T-cell (primary cell): ENCODE results near the gene HOXA9. TPM values are rescaled to one million over a fixed set of nuclear protein-coding genes. Genes with fewer than 3 reads are reported as not detected.

Experiments
- ATAC-seq, 4 experiments: fragments of 200-7000 bp in 3 of 4; fragments of 150-1000 bp in 1 of 4; cut with Tn5 transposase; replicated peaks in 1 of 4; 1 replicate in 3 of 4; 2 replicates in 1 of 4; pipeline ENCODE4 v1.10.0; 2021; ENCODE audit warnings: moderate library complexity in 3 of 4, mild to moderate bottlenecking in 2 of 4, moderate number of reproducible peaks in 1 of 4
- CTCF ChIA-PET, 2 donors: fragments of 300-600 bp; sonication (Branson Sonifier 250); formaldehyde crosslinking; loops; one replicate each; lab custom pipeline; 2022; ENCODE audit warnings: antibody characterized with exemption in 2 of 2; lab: Charles Lee
- POLR2A ChIA-PET, 2 donors: fragments of 300-600 bp; sonication (Branson Sonifier 250); formaldehyde crosslinking; loops; one replicate each; lab custom pipeline; 2022; ENCODE audit warnings: antibody characterized with exemption in 2 of 2; lab: Charles Lee
- DNase-seq, 35 experiments: peaks; one replicate each; pipeline versions ENCODE4 v3.0.0 to v3.0.0-alpha.2; 2013 to 2023
- H3K27ac ChIP-seq: one replicate; pipeline ENCODE4 v1.5.1; 2013; ENCODE audit warnings: low read length
- H3K27me3 ChIP-seq, 2 experiments: replicated peaks in 1 of 2; 1 replicate in 1 of 2; 2 replicates in 1 of 2; pipeline versions ENCODE4 v1.6.1 to v1.7.0; 2013; ENCODE audit warnings: low read length in 1 of 2, mixed read lengths in 1 of 2; ENCODE audit not compliant: control insufficient read depth in 2 of 2, insufficient read depth in 2 of 2; ENCODE audit errors: extremely low read depth in 1 of 2
- H3K36me3 ChIP-seq, 2 donors: 1 replicate in 1 of 2; 2 replicates in 1 of 2; pipeline versions ENCODE4 v1.6.1 to v1.7.0; 2013; ENCODE audit warnings: low read length in 1 of 2; ENCODE audit not compliant: control insufficient read depth in 2 of 2, insufficient read depth in 1 of 2; ENCODE audit errors: extremely low read depth in 1 of 2
- H3K4me1 ChIP-seq, 2 experiments: 1 replicate in 1 of 2; 2 replicates in 1 of 2; pipeline versions ENCODE4 v1.6.1 to v1.7.0; 2013; ENCODE audit warnings: low read length in 2 of 2, mixed read lengths in 1 of 2; ENCODE audit not compliant: insufficient read depth in 2 of 2, control insufficient read depth in 1 of 2; ENCODE audit errors: extremely low read depth in 1 of 2
- H3K4me3 ChIP-seq, 2 donors: 1 replicate in 1 of 2; 2 replicates in 1 of 2; pipeline versions ENCODE4 v1.5.1 to v1.7.0; 2013; ENCODE audit warnings: mild to moderate bottlenecking in 2 of 2, low read length in 1 of 2, moderate library complexity in 1 of 2; ENCODE audit not compliant: control insufficient read depth in 1 of 2; ENCODE audit errors: extremely low read depth in 1 of 2
- H3K9me3 ChIP-seq: 2 replicates; pipeline ENCODE4 v1.7.0; 2013
- H3K27ac Mint-ChIP-seq, 2 donors: one replicate each; pipeline ENCODE4 v1.8.0; 2020 to 2021; ENCODE audit warnings: mild to moderate bottlenecking in 2 of 2, mixed read lengths in 2 of 2
- H3K27me3 Mint-ChIP-seq, 2 donors: one replicate each; pipeline ENCODE4 v1.8.0; 2021 to 2022; ENCODE audit warnings: mixed read lengths in 2 of 2
- H3K36me3 Mint-ChIP-seq: one replicate; pipeline ENCODE4 v1.8.0; 2021; ENCODE audit warnings: mixed read lengths
- H3K4me1 Mint-ChIP-seq, 3 donors: one replicate each; pipeline ENCODE4 v1.8.0; 2020 to 2022; ENCODE audit warnings: mixed read lengths in 3 of 3, mild to moderate bottlenecking in 1 of 3
- H3K4me3 Mint-ChIP-seq, 3 donors: one replicate each; pipeline ENCODE4 v1.8.0; 2020 to 2022; ENCODE audit warnings: mild to moderate bottlenecking in 3 of 3, mixed read lengths in 3 of 3, moderate library complexity in 3 of 3
- H3K9me3 Mint-ChIP-seq, 3 donors: one replicate each; pipeline ENCODE4 v1.8.0; 2020 to 2022; ENCODE audit warnings: mixed read lengths in 3 of 3
- WGBS: methylation state at CpG from one replicate; pipeline ENCODE4 v1.1.5; 2013; ENCODE audit warnings: missing lambda C conversion rate; ENCODE audit not compliant: insufficient coverage; 5-methylcytosine and 5-hydroxymethylcytosine counted together
- total RNA-seq, 35 experiments: library from RNA in 6 of 35; stranded (reverse) in 6 of 35; fragments of 120-200 nt in 1 of 35; gene quantifications; one replicate each; pipeline versions ENCODE4 v1.2.1 to v1.2.4 and lab custom pipeline; 2013 to 2026

HOXA9 gene
- total RNA-seq, result under 1 TPM; 0.57 to 0.95 (median 0.79) TPM
- total RNA-seq (2013), result 0.17 TPM
- total RNA-seq (lab: John Stamatoyannopoulos, UW), result 0 to 1.2 (median 0.28) reads per million in 29 experiments

DNA sequence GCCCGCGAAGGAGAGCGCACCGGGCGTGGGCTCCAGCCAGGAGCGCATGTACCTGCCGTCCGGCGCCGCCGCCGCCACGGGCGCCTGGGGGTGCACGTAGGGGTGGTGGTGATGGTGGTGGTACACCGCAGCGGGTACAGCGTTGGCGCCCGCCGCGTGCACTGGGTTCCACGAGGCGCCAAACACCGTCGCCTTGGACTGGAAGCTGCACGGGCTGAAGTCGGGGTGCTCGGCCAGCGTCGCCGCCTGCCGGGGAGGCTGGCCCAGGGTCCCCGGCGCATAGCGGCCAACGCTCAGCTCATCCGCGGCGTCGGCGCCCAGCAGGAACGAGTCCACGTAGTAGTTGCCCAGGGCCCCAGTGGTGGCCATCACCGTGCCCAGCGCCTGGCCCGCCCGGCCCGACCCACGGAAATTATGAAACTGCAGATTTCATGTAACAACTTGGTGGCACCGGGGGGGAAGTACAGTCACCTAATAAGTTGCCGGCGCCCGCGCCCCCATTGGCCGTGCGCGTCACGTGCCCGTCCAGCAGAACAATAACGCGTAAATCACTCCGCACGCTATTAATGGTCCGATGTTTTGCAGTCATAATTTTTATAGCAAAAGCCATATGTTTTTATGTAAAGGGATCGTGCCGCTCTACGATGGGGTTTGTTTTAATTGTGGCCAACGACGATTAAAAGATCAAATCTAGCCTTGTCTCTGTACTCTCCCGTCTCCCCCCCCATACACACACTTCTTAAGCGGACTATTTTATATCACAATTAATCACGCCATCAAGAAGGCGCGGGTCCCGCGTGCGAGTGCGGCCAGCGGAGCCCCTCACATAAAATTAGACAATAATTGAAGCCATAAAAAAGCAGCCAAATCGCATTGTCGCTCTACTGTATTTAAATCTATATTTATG lies at the start of gene HOXA9:
TSS of gene HOXA9 (minus strand) at position 449 of the 907 bp plus-strand sequence. CDS start at position 369, 80 bp downstream.
- 3% methylated on average over 51 of the region's 82 CpGs for WGBS
- no peaks in the 10 kb centered on the region for H3K9me3 ChIP-seq
- ChIA-PET POLR2A (interaction anchor here in 1 of 2 donors (0.6 kb wide), 1 partner anchor 895 kb away, joined by 4 read pairs; no protein-coding TSS in a partner anchor), CTCF (interaction anchor here in 1 of 2 donors (0.6 to 1.1 kb wide), 2 partner anchors 15 to 926 kb away, joined by 3 to 5 read pairs; no protein-coding TSS in a partner anchor)
- H3K4me3 ChIP-seq, result peak within 1 kb of the TSS; percentile 5 to 65
- peak within 1 kb of the TSS; percentile 48 to 78 for H3K27ac Mint-ChIP-seq
- H3K27ac ChIP-seq, result no peak within 1 kb of the TSS
- no peaks in the 10 kb centered on the region for H3K9me3 Mint-ChIP-seq
- H3K4me1 Mint-ChIP-seq, result peaks cover 26 to 32% (median 27%) of the 10 kb centered on the region in 3 donors
- no peaks in the 10 kb centered on the region for H3K36me3 Mint-ChIP-seq
- no peak for ATAC-seq
- peaks cover 4 to 69% of the 10 kb centered on the region in 2 experiments for H3K4me1 ChIP-seq
- peak within 1 kb of the TSS; percentile 28 to 58 (median 28) for H3K4me3 Mint-ChIP-seq
- H3K27me3 Mint-ChIP-seq, result peaks cover 57 to 78% of the 10 kb centered on the region in 2 donors
- H3K36me3 ChIP-seq, result no peaks in the 10 kb centered on the region
- DNase-seq, result peak in 5 of 35 experiments; percentile 30 to 54 (median 33)
- peaks cover 11 to 90% of the 10 kb centered on the region in 2 experiments for H3K27me3 ChIP-seq

DNA sequence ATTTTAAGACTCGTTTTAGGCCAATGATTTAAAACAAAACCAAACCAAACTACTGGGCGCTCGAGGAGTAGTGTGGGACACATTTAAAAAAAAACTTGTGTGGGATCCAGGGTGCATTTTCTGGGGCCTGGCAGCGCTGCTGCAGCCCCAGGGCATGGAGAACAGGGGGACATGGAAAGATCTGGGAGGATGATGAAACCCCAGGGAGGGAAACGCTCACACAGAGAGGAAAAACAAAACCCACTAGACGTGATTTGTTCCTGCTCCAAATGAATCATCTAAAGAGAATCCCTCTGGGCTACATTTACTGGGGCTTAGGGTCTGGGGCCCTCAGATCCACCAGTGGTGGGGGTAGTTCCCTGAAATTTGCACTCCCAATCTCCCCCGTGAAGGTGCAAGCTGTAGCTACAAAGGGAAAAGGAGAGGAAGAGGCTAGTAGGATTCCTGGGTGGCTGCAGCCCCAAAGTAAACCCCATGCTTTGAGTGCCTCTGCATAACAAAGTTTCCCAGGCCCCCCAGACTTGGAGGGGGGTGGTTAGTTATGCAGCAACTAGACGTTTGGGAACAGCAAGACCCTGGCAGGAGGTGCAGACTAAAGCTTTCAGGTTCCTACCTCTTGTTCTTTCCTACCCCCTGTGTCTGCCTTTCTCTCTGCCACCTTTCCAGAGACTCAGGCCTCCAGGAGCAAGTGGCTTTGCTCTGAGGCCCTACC lies 49.1 kb upstream of the HOXA9 start:
- Histone ChIP-seq H3K4me3 (no peak overlapping the region), H3K36me3 (no peaks in the 10 kb centered on the region), H3K27ac (no peak overlapping the region), H3K4me1 (peaks cover 0 to 18% of the 10 kb centered on the region in 2 experiments), H3K9me3 (no peaks in the 10 kb centered on the region), H3K27me3 (peaks cover 17 to 69% of the 10 kb centered on the region in 2 experiments)
- Mint-ChIP-seq H3K4me3 (no peak overlapping the region), H3K9me3 (no peaks in the 10 kb centered on the region), H3K4me1 (peaks cover 8 to 14% (median 12%) of the 10 kb centered on the region in 3 donors), H3K27ac (no peak overlapping the region), H3K27me3 (peaks cover 86 to 87% of the 10 kb centered on the region in 2 donors), H3K36me3 (no peaks in the 10 kb centered on the region)
- ChIA-PET POLR2A (no interaction called here), CTCF (no interaction called here)
- ATAC-seq (no peak), DNase-seq (no peak)
- no CpG with 5 or more reads among the region's 8 CpGs for WGBS

- H3K27me3 ChIP-seq, result peaks cover 13 to 67% of the 10 kb centered on the region in 2 experiments
- CTCF ChIA-PET, result interaction anchor here in 1 of 2 donors (0.7 kb wide), 1 partner anchor 51 kb away, joined by 3 read pairs; no protein-coding TSS in a partner anchor
- no peaks in the 10 kb centered on the region for H3K9me3 Mint-ChIP-seq
- POLR2A ChIA-PET, result no interaction called here
- H3K9me3 ChIP-seq, result no peaks in the 10 kb centered on the region
- DNase-seq, result no peak
- peak overlapping the region in 1 of 3 donors; percentile 7 for H3K4me3 Mint-ChIP-seq
- H3K36me3 ChIP-seq, result no peaks in the 10 kb centered on the region
- peak in 1 of 4 experiments; percentile 13 for ATAC-seq
- H3K27ac ChIP-seq, result no peak overlapping the region
- H3K4me1 ChIP-seq, result peaks cover 0 to 18% of the 10 kb centered on the region in 2 experiments
- H3K36me3 Mint-ChIP-seq, result no peaks in the 10 kb centered on the region
- 47% methylated on average over 41 of the region's 50 CpGs for WGBS
- peaks cover 87 to 88% of the 10 kb centered on the region in 2 donors for H3K27me3 Mint-ChIP-seq
- H3K27ac Mint-ChIP-seq, result no peak overlapping the region
- H3K4me3 ChIP-seq, result no peak overlapping the region
- peaks cover 8 to 14% (median 12%) of the 10 kb centered on the region in 3 donors for H3K4me1 Mint-ChIP-seq
These were observed 48.3 kb upstream of the HOXA9 start for GRCh38 chr7:27213433-27214238.

DNA sequence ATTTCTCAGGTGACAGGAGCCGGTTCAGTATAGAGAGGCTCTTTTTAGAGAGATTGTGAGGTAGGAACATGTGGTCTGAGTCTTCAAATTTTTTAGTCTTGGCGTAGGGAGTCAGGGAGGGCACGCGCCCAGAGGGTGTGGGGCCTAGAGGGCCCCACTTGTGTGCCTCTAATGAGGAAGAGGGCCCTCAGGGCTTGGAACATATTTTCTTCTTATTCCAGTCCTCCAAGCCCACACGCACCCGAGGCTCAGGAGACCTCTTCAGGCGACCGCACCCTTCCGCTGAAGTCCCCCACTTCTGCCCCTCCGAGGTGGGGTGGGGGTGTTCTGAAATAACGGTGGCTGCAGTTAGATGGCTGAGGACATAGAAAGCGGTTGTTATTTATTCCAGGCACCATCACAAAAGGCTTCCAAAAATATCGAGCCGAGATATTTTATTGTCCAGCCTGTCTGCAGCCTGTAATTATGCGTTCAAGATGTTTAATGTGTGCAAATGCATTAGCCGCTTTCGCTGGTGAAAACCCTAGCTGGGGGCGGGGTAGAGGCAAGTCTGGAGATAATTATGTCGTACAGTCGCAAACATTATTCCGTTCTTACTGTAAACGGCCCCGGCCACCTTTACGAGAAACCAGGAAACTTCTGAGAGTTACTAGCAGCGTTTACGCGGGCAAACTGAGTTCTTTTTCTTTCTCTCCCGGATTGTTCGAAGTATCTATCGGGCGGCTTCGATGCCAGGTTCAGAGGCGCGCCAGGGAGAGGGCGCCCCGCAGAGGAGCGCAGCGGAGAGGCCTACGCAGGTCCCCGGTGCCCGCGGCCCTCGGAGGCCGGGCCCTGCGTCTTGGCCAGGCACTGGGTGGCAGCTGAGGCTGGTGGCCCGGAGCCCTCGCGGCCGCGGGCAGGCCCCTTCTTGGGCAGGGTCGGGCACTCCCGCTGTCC lies 47.4 kb upstream of the HOXA9 start:
- Mint-ChIP-seq H3K27me3 (peaks cover 84 to 90% of the 10 kb centered on the region in 2 donors), H3K27ac (no peak overlapping the region), H3K9me3 (no peaks in the 10 kb centered on the region), H3K36me3 (no peaks in the 10 kb centered on the region), H3K4me1 (peaks cover 8 to 14% (median 12%) of the 10 kb centered on the region in 3 donors), H3K4me3 (peak overlapping the region in 1 of 3 donors; percentile 9)
- H3K27ac ChIP-seq, result no peak overlapping the region
- ChIA-PET CTCF (interaction anchor here (0.6 to 0.9 kb wide), 4 partner anchors 52 to 884 kb away, joined by 3 to 4 read pairs (median 3); no protein-coding TSS in a partner anchor), POLR2A (no interaction called here)
- H3K36me3 ChIP-seq, result no peaks in the 10 kb centered on the region
- DNase-seq, result no peak
- ATAC-seq, result peak in 1 of 4 experiments; percentile 27
- no peaks in the 10 kb centered on the region for H3K9me3 ChIP-seq
- WGBS, result 7% methylated on average over 38 of the region's 52 CpGs
- H3K4me1 ChIP-seq, result peaks cover 0 to 18% of the 10 kb centered on the region in 2 experiments
- H3K4me3 ChIP-seq, result no peak overlapping the region
- H3K27me3 ChIP-seq, result peaks cover 15 to 76% of the 10 kb centered on the region in 2 experiments

- Mint-ChIP-seq H3K4me1 (peaks cover 8 to 14% (median 12%) of the 10 kb centered on the region in 3 donors), H3K27ac (no peak overlapping the region), H3K9me3 (no peaks in the 10 kb centered on the region), H3K27me3 (peaks cover 86 to 89% of the 10 kb centered on the region in 2 donors), H3K4me3 (no peak overlapping the region), H3K36me3 (no peaks in the 10 kb centered on the region)
- DNase-seq, result no peak
- no peak for ATAC-seq
- Histone ChIP-seq H3K27ac (no peak overlapping the region), H3K4me3 (no peak overlapping the region), H3K27me3 (peaks cover 15 to 77% of the 10 kb centered on the region in 2 experiments), H3K36me3 (no peaks in the 10 kb centered on the region), H3K4me1 (peaks cover 0 to 18% of the 10 kb centered on the region in 2 experiments), H3K9me3 (no peaks in the 10 kb centered on the region)
- CTCF ChIA-PET, result interaction anchor here (0.9 to 1.2 kb wide), 5 partner anchors 16 to 885 kb away, joined by 3 to 4 read pairs (median 3); no protein-coding TSS in a partner anchor
- POLR2A ChIA-PET, result no interaction called here
- 14% methylated on average over 1 of the region's 3 CpGs for WGBS
These were observed 46.4 kb upstream of the HOXA9 start for GRCh38 chr7:27211764-27212204.
